Measurements from ENCODE around the gene PADI3.
"Not testable (repeated sequence)": the region's sequence is repeated elsewhere in the genome, so short reads cannot be mapped to it uniquely, and the experiment has no call there.

Gene PADI3

GRCh38 chr1:17304151-17304825, 55.4 kb downstream of the PADI3 start:
- DNase-seq (ENCODE audit: low read depth in 2 of 2): no peak

DNA sequence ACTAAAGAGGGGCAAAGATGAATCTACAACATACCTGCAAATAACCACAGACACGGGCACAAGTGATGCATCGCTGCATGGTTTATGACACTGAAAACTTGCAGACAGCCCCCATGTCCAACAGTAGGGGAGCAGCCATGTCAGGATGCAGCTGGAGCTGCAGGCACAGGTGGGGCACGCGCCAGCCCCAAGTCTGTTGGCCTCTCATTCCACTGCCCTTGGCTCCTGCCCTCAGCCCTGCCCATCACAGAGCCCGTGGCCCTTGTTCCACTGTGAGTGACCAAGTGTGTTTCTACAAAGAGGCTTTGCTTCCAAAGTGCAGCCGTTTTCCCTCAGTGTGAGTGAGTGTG, 55.9 kb downstream of the PADI3 start:
- no peak for DNase-seq (ENCODE audit: low read depth in 2 of 2)

GRCh38 chr1:17305576-17306095, 56.7 kb downstream of the PADI3 start:
- DNase-seq (ENCODE audit: low read depth in 2 of 2): no peak

- DNase-seq (ENCODE audit: low read depth in 2 of 2): no peak
Observed at GRCh38 chr1:17306407-17306806, 57.5 kb downstream of the PADI3 start.

- no peak for DNase-seq (ENCODE audit: low read depth in 2 of 2)
Observed at GRCh38 chr1:17306921-17307320, 58.0 kb downstream of the PADI3 start.

GRCh38 chr1:17307329-17307728, 58.4 kb downstream of the PADI3 start:
- DNase-seq (ENCODE audit: low read depth in 2 of 2): no peak

- DNase-seq (ENCODE audit: low read depth in 2 of 2): no peak
Observed at GRCh38 chr1:17307946-17308345, 59.0 kb downstream of the PADI3 start, which contains the start of gene PADI4. PADI4 (plus strand) TSS chr1:17308197; CDS start chr1:17308223, 26 bp downstream.

- no peak for DNase-seq (ENCODE audit: low read depth in 2 of 2)
Observed at GRCh38 chr1:17308593-17308992, 59.7 kb downstream of the PADI3 start.

GRCh38 chr1:17309426-17310067, 60.6 kb downstream of the PADI3 start:
- DNase-seq (ENCODE audit: low read depth in 2 of 2): no peak

- no peak for DNase-seq (ENCODE audit: low read depth in 2 of 2)
Observed at GRCh38 chr1:17310068-17310640, 61.3 kb downstream of the PADI3 start.

GRCh38 chr1:17313530-17314309, 64.8 kb downstream of the PADI3 start:
- DNase-seq (ENCODE audit: low read depth in 2 of 2): no peak

DNA sequence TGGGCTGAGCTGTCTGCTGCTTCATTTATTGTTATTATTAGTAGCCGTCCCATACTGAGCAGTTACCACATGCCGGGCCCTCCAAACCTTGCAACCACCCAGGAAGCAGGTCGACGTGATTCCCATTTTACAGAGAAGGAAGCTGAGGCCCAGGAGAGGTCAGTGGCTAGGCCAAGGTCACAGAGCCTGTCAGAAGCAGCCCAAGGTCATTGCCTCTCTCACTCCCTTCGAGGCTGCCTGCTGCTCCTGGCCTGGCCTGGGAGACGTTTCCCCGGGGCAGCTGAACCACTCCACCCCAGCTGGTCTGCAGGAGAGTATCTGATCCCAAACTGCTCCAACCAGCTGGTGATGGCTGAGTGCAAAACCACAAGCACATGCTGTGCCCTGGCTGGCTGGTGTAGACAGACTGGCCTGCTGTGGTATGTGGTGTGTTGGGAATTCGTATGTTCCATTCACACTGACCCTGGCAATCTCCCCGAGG, 65.6 kb downstream of the PADI3 start:
- no peak for DNase-seq (ENCODE audit: low read depth in 2 of 2)

DNA sequence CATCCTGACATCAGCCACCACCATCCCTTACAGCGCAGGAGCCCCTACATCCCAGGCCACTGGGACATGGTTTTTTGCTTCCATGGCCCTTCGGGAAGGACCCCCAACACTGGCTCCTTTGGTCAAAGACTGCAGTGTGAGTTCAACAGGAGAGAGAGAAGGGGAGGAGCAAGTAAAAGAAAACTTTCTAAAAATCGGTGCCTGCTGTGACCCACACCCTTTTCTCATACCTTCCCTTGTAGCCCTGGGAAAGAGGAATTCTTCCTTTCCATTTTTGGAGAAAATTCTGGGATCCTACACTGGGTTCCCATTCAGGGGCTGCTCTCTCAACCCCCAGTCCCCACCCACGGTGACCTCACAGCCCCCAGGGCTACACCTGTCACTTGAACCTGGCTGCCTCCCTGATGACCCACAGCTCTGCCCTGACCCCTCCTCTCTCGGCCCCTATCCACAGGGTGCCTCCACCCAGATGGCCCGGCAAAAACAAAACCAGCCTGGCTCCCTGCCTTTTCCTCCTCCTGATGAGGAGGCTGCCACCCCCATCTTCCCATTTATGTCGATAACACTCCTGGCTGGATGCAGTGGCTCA, 66.7 kb downstream of the PADI3 start:
- no peak for DNase-seq (ENCODE audit: low read depth in 2 of 2)

DNA sequence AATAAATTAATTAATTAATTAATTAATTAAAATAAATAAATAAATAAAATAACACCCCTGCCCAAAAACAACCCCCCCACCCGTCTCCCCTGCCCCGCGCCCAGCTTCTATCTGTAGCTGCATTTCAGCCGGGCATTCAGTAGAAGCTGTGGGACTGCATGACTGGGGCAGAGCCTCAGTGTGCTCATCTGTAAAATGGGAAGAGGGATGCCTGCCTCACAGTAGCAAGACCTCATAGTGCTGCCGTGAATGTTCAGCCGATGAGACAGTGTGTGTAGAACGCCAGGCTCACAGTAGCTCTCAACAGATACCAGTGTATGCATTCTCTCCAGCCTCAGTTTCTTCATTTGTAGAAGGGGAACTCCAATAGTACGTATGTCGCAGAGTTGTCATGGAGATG, 67.8 kb downstream of the PADI3 start:
- no peak for DNase-seq (ENCODE audit: low read depth in 2 of 2)

- no peak for DNase-seq (ENCODE audit: low read depth in 2 of 2)
Observed at GRCh38 chr1:17318262-17318661, 69.4 kb downstream of the PADI3 start.

GRCh38 chr1:17319561-17320350, 70.9 kb downstream of the PADI3 start:
- DNase-seq (ENCODE audit: low read depth in 2 of 2): no peak

DNA sequence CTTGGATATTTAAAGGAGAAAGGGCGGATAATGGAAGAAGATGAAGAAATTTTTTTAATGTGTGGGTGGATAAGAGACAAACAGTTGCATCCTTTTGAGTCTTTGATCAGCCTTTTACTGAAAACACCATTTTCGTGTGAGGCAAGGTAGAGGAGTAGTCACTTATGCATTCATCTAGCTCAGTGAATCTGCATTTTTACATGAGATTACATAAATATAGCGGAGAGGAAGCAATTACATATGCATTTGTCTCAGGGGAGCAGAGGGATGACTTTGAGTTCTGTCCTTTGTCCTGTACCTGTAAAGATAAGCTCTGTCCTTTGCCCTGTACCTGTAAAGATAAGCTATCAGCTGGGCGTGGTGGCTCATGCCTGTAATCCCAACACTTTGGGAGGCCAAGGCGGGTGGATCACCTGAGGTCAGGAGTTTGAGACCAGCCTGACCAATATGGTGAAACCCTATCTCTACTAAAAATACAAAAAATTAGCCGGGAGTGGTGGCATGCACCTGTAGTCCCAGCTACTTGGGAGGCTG, 73.0 kb downstream of the PADI3 start:
- not testable (repeated sequence) for DNase-seq (ENCODE audit: low read depth in 2 of 2)

DNA sequence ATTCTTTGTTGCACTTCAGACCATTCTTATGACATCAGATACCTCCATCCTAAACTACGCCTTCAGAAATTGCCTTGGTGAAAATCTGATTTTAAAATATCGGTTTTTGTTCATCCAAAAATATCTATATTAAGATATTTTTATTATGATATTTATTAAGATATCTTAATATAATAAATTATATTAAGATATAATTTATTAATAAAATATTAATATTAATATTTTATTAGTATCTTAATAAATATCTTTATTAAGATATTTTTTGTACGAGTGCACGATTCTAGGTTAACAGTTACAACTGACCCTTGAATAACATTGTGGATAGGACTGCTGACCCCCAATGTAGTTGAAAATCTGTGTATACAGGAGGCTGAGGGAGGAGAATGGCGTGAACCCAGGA, 80.0 kb downstream of the PADI3 start:
- no peak for DNase-seq (ENCODE audit: low read depth in 2 of 2)

GRCh38 chr1:17329610-17330009, 80.7 kb downstream of the PADI3 start:
- no peak for DNase-seq (ENCODE audit: low read depth in 2 of 2)

- no peak for DNase-seq (ENCODE audit: low read depth in 2 of 2)
Observed at GRCh38 chr1:17330856-17331255, 82.0 kb downstream of the PADI3 start.

GRCh38 chr1:17333081-17333480, 84.2 kb downstream of the PADI3 start:
- DNase-seq (ENCODE audit: low read depth in 2 of 2): no peak
